Stimulated activated naive CD8-positive, alpha-beta T cell treated with anti-CD3 and anti-CD28 coated beads, Interleukin-15, Interleukin-2, amounts not matched to agents 100 U/mL and 50 U/mL, for 24 hours (primary cell): Measurements from ENCODE around the gene GZMM.

ENCODE experiments used
- ATAC-seq: fragments of 150-1000 bp; cut with Tn5 transposase; one replicate; pipeline ENCODE4 v1.10.0; 2021
- DNase-seq: peaks from one replicate; pipeline ENCODE4 v3.0.0; 2021

The GZMM gene

DNA sequence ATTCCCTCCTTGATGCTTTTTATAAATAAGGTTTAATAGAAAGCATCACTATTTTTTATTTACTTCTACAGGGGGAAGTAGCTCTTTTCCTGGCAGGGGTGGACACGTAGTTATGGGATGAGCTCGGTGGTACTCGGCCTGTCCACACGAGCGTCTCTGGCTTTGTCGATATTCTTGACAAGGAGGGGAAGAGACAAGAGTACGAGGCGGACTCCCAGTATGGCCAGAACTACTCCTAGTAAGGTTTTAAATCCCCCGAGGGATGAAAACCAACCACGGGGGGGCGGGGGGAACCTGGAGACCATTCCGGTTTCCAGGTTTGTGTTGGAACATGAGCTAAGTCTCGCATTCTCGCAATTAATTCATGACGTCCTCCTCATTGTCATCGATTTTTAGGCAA, 23.0 kb downstream of the GZMM start:
- ATAC-seq (no peak), DNase-seq (no peak)

DNA sequence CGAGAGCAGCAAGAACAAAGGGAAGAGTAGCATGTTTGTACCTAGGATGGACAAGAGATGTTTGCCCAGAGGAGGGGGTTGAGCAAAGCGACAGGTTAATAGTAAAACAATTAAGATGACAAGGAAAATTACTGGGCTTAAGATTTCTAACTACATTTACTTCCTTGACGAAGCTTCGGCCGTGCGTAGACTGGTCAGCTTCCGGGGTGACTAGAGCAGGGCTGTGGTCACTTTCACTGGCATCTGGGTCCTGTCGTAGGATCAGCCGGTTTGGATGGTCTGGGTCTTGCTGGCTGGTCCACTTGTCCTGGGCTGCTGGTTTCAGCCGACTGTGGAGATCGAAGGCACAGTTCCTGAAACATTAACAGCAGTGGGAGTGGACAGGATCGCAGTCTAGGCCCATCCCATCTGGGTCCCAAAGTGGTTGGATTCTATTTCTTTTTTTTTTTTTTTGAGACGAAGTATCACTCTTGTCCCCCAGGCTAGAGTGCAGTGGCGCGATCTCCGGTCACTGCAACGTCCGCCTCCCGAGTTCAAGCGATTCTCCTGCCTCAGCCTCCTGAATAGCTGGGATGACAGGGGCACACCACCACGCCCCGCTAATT, 23.5 kb downstream of the GZMM start:
- DNase-seq, result no peak

DNA sequence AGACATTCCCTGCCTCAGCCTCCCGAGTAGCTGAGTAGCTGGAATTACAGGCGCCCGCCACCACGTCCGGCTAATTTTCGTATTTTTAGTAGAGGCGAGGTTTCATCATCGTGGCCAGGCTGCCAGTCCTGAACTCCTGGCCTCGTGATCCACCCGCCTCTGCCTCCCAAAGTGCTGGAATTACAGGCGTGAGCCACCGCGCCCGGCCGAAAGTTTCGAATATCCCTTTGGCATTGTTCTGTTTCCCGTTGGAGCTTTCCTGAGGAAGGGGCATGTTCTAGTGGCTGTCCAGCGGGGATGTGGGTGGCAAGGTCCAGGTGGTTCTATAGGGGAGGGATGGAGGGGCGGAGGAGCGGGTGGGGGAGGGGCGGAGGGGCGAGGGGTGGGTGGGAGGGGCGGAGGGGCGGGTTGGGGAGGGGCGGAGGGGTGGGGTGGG, 26.4 kb downstream of the GZMM start:
- ATAC-seq, result no peak
- no peak for DNase-seq

More for the DNA sequence above, 23.5 kb downstream of the GZMM start:
- no peak for ATAC-seq

DNA sequence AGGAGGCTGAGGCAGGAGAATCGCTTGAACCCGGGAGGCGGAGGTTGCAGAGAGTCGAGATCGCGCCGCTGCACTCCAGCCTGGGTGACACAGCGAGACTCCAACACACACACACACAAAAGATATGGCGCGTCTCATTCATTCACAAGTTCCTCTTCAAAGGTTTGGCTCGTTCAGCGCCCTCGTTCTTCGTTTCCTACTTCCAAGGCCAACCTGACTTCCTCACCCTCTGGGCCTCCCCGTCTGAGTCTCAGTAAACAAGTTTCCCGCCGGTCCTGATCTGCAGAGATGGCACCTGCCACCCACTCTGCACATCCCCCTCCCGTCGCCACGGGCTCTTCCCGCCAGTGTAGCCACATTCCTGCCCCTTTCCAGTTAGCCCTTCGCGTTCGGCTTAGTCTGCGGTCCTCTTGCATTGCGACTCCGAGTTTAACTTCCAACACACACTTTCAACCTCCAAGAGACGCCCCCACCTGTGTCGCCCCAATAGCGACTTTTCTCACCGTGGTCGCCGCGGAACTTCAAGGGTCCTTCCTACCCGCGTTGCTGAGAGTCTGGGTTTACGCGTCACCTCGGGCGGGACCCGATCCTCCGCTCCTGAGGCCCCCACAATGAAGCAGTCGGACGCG, 27.2 kb downstream of the GZMM start:
- ATAC-seq (peak; percentile 24), DNase-seq (peak; percentile 68)

DNA sequence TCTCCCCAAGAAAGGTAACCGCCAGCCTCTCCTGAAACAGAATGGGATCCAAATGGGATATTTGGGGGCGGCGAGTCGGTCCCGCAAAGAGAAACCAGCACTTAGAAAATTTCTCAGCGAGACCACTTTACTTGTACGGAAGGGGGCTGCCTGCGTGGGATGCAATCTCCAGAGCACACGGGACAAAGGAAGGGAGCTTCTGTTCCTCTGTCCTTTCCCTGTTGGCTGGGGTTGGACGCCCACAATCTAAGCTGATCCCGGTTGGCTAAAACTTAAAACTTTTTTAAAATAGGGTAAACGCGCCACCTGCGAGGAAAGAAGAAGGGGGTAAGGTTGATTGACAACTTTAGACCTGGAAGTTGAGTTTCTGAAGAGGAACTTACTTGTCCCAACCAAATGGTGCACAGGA, 27.7 kb downstream of the GZMM start:
- DNase-seq, result peak; percentile 40
- ATAC-seq, result no peak

DNA sequence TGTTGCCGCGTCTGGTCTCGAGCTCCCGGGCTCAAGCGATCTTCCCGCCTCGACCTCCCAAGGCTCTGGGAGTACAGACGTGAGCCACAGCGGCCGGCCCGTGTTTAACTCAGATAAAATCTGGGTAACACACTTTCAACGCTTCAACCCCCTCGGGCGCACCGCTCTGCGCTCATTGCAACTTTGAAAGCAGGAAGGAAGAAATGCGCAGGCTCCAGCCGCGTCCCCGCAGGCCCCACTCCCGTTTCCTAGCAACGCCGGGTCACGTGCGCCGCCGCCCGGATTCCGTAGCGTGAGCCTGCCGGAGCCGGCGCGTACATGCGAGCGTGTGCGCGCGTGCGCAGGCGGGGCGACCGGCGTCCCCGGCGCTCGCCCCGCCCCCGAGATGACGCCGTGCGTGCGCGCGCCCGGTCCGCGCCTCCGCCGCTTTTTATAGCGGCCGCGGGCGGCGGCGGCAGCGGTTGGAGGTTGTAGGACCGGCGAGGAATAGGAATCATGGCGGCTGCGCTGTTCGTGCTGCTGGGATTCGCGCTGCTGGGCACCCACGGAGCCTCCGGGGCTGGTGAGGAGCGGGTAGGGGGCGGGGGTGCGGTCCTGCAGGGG, 28.4 kb downstream of the GZMM start, which contains the start of gene BSG:
TSS of gene BSG (plus strand) at position 457 of the 603 bp plus-strand sequence. CDS start at position 496, 39 bp downstream.
- DNase-seq, result peak; percentile 99
- ATAC-seq, result peak; percentile 86

DNA sequence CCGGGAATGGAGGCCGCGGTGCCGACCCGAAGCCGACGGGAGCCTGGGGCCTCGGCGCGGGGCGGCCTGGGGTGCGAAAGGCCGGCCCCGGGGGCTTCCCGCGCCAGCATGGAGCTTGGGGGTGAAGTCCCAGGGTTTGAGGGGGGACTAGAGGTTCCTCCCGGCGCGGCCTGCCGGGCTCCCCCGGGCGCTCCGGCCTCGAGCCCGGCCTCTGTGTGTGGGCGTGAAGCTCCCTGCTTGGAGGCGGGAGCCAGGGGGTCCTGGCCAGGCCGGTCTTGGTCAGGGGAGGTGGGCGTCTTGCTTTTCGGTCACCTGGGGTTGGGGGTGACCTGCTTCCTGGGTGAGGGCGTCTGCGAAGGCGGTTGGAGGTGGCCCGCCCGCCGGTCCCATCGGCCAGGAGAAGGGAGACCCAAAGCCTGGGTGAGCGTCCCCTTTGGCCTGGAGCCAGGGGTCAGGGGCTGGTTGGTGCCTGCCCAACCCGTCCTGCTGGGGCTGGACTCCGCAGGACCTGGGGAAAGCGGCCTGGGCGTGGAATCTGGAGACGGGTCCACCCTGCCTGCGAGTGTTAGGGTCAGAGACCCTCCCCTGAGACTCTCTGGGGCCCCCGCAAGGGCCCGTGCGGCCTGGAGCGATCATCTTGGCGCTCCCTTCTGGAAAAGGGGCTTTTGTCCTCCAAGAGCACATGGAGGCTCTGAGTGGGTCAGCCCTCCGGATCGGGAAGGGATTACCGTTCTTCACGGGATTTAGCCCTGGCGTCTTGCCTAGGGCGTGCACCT, 29.1 kb downstream of the GZMM start:
- DNase-seq (peak; percentile 29), ATAC-seq (peak; percentile 20)

DNA sequence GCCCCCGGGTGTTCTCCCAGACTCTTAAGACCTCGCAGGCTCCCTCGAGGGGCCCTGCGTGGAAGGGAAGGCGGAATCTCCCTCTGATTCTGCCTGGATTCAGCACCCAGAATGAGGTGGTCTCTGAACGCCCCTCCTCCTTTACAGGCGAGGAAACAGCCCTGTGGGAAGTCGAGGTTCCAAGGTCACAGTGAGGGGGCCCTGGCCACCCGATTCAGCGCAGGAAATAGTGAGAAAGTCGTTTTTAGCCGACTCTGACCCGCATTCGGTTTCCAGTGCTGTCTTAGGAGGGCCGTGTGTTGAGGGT, 29.6 kb downstream of the GZMM start:
- no peak for DNase-seq
- no peak for ATAC-seq

DNA sequence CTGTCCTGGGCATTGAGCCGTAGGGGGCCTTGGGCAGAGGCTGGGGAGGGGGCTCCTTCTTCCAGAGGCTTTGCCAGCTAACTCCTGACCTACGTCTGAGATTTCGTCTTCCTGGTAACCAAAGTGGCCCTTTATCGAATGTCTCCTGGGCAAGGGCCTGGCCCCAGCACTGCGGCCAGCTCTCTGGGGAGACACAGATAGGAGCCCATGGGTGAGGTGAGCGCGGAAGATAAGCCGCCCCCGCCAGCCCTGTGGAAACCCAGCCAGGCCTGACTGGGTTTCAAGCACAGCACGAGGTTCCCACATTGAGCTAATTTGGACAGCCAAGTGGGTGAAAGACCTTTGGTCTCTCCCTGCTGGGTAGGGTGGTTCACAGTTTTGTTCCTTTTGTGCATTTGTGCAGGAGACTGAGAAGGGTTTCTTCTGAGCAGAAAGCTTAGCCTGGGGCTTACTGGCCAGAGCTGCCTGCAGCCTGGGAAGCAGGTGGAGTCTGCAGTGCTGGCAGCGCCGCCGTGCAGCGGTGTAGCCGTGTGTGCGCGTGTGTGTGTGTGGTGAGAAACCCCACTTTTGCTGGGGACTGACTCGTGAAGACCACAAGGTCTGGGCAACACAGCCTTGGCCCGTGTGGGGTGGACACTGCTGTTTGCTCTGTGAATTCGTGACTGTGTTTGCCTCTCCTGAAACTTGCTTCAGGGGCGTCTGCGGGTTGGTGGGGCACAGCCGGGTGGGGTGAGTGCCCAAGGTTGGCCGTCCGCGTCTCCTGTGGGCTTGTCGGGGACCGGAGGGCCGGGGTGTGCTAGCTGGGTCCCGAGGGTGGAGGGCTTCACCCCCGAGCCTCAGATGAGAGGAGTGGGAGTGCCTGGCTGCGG, 31.0 kb downstream of the GZMM start:
- no peak for DNase-seq

DNA sequence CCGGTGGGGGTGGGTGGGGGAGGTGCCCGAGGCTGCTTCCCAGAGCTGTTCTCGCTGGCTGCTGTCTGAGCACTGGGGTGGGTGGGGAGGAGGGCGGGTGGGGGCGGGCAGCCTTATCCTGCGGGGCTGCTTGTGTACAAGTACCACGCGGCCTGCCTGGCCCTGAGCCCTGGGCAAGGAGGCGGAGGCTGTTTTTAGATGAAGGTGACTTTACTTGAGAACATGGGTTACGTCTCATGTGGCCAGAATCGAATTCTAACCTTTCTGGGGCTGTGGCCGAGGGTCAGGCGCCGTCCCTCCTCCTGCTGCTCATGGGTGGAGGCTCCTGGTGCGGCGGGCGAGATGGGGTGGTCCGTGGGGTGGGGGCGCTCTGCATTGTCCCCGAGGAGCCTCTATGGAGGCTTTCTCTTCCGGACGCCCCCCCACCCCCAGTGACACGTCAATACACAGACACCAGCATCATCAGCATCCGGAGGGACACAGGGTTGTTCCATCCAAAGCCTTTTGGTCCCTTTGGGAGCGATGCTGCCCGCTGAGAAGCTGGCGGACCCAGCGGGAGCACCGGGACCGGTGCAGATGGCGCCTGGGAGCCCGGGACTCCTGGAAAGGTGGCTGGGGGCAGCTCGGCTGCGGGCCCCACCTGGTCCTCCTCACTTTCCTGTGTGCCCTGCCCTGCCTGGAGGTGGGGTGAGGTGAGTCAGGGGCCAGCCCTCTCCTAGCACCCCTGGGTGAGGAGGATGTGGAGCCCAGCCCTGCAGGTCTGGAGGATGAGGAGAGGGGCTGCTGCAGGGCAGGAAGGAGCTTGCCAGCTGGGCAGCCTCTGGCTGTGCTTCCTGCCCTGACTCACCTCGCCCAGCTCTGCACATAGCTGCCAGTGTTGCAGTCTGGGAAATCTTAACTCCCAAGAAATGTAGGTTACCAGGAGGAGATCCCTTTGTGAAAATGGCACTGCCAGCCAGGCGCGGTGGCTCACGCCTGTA, 32.0 kb downstream of the GZMM start:
- ATAC-seq (no peak), DNase-seq (no peak)

More for the DNA sequence above, 31.0 kb downstream of the GZMM start:
- ATAC-seq, result no peak

DNA sequence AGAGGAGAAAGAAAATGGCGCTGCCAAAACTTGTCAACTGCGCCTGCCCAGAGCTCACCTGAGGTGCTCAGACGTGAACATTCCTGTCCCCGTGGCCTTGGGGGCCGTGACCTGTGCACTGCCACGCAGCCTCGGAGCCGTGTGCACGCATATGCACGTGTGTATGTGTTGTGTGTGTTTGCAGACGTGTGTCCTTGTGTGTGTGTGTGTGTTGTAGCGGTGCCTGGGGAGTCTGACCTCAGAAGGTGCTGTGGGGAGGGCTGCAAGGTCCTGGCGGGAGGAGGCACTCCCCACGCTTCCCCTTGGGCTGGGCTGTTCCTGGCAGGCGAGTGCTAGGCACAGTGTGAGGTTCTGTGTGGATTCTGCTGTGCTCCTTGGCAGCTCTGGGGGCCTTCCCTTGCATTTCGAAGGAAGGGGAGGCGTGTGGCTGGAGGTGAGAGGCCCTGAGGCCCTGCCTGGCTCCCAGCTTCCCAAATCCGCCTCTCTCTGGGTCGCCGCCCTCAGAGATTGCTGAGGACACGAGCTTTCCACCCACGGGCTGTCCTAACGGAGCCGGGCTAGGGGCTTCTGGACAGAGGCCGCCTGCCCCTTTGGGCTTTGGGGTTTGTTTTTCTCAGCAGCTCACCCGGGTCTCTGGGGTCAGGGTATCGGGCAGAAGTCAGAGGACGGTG, 33.0 kb downstream of the GZMM start:
- ATAC-seq (no peak), DNase-seq (no peak)

DNA sequence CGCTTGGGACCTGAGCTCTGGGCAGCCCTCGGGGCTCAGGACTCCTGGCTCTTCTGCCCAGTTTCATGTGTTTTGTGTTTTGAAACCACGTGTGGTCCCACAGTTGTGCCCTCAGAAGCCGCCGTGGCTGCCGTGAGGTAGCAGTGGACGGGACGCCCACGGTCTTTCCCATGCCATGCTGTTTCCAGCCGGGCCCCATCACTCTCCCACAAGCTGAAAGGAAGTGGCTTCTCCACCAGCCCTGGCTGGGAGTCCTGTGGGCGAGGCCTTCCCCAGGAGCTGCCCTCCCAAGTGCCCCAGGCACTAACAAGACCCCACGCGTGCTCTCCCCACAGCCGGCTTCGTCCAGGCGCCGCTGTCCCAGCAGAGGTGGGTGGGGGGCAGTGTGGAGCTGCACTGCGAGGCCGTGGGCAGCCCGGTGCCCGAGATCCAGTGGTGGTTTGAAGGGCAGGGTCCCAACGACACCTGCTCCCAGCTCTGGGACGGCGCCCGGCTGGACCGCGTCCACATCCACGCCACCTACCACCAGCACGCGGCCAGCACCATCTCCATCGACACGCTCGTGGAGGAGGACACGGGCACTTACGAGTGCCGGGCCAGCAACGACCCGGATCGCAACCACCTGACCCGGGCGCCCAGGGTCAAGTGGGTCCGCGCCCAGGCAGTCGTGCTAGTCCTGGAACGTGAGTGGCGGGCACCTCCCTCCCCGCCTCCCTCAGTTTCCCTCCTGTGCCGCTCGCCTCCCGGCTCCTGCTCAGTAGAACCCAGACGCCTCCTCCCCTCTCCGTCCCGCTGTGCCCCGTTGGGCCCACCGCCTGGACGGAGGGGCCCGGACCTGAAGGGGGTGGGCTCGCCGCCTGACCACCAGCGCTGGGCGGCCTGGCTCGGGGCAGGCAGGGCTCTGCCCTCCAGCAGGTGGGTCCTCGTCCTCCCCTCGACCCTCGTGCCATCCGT, 33.9 kb downstream of the GZMM start:
- ATAC-seq, result no peak
- no peak for DNase-seq

DNA sequence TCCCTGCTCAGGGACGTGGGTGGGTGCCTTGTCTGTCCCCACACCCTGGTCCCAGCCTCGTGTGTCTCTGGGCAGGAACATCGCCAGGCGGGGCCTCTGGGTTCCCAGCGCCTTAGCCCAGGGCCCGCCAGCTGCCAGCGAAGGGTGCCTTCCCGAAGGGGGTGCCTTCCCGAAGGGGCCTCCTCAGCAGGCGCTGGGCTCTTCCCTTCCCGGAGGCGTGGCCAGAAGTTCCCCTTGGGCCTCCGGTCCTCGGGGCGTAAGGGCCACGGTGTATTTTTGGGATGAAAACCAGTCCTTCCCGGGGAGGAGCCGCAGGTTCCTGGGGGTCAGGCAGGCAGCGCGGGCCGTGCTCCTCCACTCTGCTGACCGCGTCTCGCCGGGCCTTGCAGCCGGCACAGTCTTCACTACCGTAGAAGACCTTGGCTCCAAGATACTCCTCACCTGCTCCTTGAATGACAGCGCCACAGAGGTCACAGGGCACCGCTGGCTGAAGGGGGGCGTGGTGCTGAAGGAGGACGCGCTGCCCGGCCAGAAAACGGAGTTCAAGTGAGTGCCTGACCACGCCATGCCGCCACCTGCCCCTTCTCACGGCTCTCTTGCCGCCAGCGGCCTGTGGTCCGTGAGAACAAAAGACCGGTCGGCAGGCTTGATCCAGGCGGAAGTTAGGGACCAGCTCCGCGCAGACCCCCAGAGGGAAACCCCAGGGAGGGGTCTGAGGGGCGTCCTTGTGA, 35.4 kb downstream of the GZMM start:
- DNase-seq (no peak), ATAC-seq (no peak)

DNA sequence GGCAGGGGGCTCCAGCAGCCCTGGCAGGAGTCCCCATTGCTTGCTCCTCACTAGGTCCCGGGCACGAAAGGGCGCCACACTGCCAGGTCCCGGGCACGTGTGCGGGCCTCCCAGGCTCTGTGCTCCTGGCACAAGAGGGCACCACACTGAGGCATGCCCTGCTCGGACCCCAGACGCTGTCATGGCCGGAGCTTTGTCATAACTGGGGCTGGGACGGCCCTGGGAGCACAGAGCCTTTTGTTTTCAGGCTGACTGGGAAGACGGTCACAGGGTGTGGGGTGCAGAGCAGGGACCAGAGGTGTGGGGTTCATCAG, 35.9 kb downstream of the GZMM start:
- ATAC-seq (no peak), DNase-seq (no peak)

DNA sequence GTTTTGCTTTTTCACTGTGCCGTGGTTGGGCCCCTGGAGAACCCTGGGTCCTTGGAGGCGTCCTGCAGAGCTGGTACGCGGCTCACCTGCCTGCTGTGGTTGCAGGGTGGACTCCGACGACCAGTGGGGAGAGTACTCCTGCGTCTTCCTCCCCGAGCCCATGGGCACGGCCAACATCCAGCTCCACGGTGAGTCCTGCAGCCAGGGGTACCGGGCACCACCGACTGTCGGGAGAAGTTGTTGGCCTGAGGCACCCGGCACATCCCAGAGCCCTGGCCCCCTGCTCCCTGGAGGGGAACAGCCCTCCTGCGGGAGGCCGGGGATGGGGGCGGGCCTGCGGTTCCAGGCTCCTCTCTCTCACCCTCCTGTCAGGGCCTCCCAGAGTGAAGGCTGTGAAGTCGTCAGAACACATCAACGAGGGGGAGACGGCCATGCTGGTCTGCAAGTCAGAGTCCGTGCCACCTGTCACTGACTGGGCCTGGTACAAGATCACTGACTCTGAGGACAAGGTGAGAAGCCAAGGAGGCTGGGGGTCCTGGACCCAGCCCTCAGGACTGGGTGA, 36.5 kb downstream of the GZMM start:
- DNase-seq, result no peak
- ATAC-seq, result no peak

DNA sequence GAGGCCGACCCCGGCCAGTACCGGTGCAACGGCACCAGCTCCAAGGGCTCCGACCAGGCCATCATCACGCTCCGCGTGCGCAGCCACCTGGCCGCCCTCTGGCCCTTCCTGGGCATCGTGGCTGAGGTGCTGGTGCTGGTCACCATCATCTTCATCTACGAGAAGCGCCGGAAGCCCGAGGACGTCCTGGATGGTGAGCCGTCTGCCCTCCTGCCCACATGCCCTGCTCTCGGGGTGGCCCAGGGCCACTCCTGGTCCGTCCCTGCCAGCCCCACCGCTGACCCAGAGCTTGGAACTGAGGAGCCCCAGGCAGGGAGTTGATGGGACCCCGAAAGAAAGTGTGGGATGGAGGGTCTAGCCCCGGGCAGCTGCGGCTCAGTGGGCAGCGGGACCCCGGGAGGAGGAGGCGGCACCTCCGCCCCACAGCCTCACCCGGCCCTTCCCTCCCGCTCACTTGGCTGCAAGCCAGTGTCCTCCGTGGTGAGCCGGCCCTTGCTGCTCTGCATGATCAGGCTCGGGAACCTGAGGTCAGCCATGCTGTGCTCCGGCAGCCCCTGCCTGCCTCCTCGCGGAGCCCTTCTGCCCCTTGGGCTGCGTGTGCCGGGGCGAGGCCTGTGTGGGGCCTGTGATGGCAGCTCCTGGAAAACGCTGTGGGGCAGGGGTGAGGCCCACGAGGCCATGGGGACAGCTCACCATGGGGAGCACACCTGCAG, 37.7 kb downstream of the GZMM start:
- ATAC-seq (no peak), DNase-seq (no peak)

DNA sequence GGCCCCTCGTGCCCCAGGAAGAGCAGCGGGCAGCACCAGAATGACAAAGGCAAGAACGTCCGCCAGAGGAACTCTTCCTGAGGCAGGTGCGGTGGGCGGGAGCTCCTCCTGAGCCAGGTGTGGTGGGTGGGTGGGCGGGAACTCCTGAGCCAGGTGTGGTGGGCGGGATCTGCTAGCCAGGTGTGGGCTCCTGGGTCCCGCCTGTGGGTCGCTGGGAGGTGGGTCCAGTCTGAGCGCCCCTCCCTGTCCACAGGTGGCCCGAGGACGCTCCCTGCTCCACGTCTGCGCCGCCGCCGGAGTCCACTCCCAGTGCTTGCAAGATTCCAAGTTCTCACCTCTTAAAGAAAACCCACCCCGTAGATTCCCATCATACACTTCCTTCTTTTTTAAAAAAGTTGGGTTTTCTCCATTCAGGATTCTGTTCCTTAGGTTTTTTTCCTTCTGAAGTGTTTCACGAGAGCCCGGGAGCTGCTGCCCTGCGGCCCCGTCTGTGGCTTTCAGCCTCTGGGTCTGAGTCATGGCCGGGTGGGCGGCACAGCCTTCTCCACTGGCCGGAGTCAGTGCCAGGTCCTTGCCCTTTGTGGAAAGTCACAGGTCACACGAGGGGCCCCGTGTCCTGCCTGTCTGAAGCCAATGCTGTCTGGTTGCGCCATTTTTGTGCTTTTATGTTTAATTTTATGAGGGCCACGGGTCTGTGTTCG, 38.8 kb downstream of the GZMM start:
- DNase-seq (no peak), ATAC-seq (no peak)
